Measurements from ENCODE around the gene JUNB.

Gene JUNB

GRCh38 chr19:12756150-12756883, 35.0 kb upstream of the JUNB start:
- no peak overlapping the region for H3K27ac ChIP-seq (ENCODE audit: low read depth, low read length)
- no peak overlapping the region for H2BK5ac ChIP-seq (ENCODE audit: low read depth, low read length, poor library complexity)
- no peak overlapping the region for H2AK5ac ChIP-seq (ENCODE audit: low read length)
- no peak overlapping the region for H3K9ac ChIP-seq (ENCODE audit: low read length)
- WGBS (ENCODE audit: extremely low coverage, insufficient coverage, insufficient read length), result no CpG with 5 or more reads among the region's 19 CpGs
- H3K9me3 ChIP-seq (ENCODE audit: insufficient read depth, low read depth, low read length), result peaks cover 3% of the 10 kb centered on the region
- no peak overlapping the region for H3K4me2 ChIP-seq (ENCODE audit: low read length)
- H2BK120ac ChIP-seq (ENCODE audit: insufficient read depth, low read length, poor library complexity), result no peak overlapping the region
- no peak overlapping the region for H3K18ac ChIP-seq (ENCODE audit: low read length)
- no peaks in the 10 kb centered on the region for H3K27me3 ChIP-seq (ENCODE audit: insufficient read depth, low read length)
- DNase-seq, result peak in 1 of 2 donors; percentile 53
- H3K4ac ChIP-seq (ENCODE audit: low read depth, low read length), result no peak overlapping the region
- H4K91ac ChIP-seq (ENCODE audit: low read depth, low read length), result no peak overlapping the region
- H2BK12ac ChIP-seq (ENCODE audit: low read length), result no peak overlapping the region
- H3K23ac ChIP-seq (ENCODE audit: low read length), result no peak overlapping the region
- no peak overlapping the region for H3K14ac ChIP-seq (ENCODE audit: low read length)
- H4K8ac ChIP-seq (ENCODE audit: low read depth, low read length), result no peak overlapping the region
- H3K4me1 ChIP-seq (ENCODE audit: control insufficient read depth in 1 of 2, insufficient read depth in 2 of 2, low read length in 2 of 2), result peaks cover 0 to 7% of the 10 kb centered on the region in 2 experiments
- H3K36me3 ChIP-seq (ENCODE audit: control insufficient read depth in 1 of 2, insufficient read depth in 2 of 2, low read length in 2 of 2), result no peaks in the 10 kb centered on the region
- H3K4me3 ChIP-seq (ENCODE audit: low read depth, low read length), result no peak overlapping the region
- H3K79me2 ChIP-seq (ENCODE audit: control insufficient read depth, insufficient read depth, low read length, poor library complexity), result no peaks in the 10 kb centered on the region
- no peak overlapping the region for H2AFZ ChIP-seq (ENCODE audit: insufficient read depth, low read length, poor library complexity)
- no peak overlapping the region for H4K12ac ChIP-seq (ENCODE audit: low read depth, low read length)
- H3K79me1 ChIP-seq (ENCODE audit: low read length), result no peaks in the 10 kb centered on the region

GRCh38 chr19:12757544-12758274, 33.6 kb upstream of the JUNB start:
- peak; percentile 95 to 96 for DNase-seq
- no peak overlapping the region for H3K4ac ChIP-seq (ENCODE audit: low read depth, low read length)
- peak overlapping the region; percentile 70 for H4K8ac ChIP-seq (ENCODE audit: low read depth, low read length)
- no peak overlapping the region for H2BK12ac ChIP-seq (ENCODE audit: low read length)
- peak overlapping the region; percentile 75 for H3K14ac ChIP-seq (ENCODE audit: low read length)
- H3K18ac ChIP-seq (ENCODE audit: low read length), result peak overlapping the region; percentile 3
- peaks cover 6 to 10% of the 10 kb centered on the region in 2 experiments for H3K36me3 ChIP-seq (ENCODE audit: control insufficient read depth in 1 of 2, insufficient read depth in 2 of 2, low read length in 2 of 2)
- peak overlapping the region; percentile 51 for H3K4me3 ChIP-seq (ENCODE audit: low read depth, low read length)
- no peak overlapping the region for H2BK5ac ChIP-seq (ENCODE audit: low read depth, low read length, poor library complexity)
- H3K27ac ChIP-seq (ENCODE audit: low read depth, low read length), result peak overlapping the region; percentile 21
- peaks cover 0 to 7% of the 10 kb centered on the region in 2 experiments for H3K4me1 ChIP-seq (ENCODE audit: control insufficient read depth in 1 of 2, insufficient read depth in 2 of 2, low read length in 2 of 2)
- H2AFZ ChIP-seq (ENCODE audit: insufficient read depth, low read length, poor library complexity), result peak overlapping the region; percentile 84
- H3K9me3 ChIP-seq (ENCODE audit: insufficient read depth, low read depth, low read length), result peaks cover 2% of the 10 kb centered on the region
- no peak overlapping the region for H3K23ac ChIP-seq (ENCODE audit: low read length)
- no peak overlapping the region for H2BK120ac ChIP-seq (ENCODE audit: insufficient read depth, low read length, poor library complexity)
- H4K12ac ChIP-seq (ENCODE audit: low read depth, low read length), result peak overlapping the region; percentile 74
- H4K91ac ChIP-seq (ENCODE audit: low read depth, low read length), result no peak overlapping the region
- H3K79me1 ChIP-seq (ENCODE audit: low read length), result no peaks in the 10 kb centered on the region
- no peaks in the 10 kb centered on the region for H3K27me3 ChIP-seq (ENCODE audit: insufficient read depth, low read length)
- peak overlapping the region; percentile 66 for H3K4me2 ChIP-seq (ENCODE audit: low read length)
- no CpG with 5 or more reads among the region's 60 CpGs for WGBS (ENCODE audit: extremely low coverage, insufficient coverage, insufficient read length)
- H3K9ac ChIP-seq (ENCODE audit: low read length), result peak overlapping the region; percentile 60
- H2AK5ac ChIP-seq (ENCODE audit: low read length), result no peak overlapping the region
- H3K79me2 ChIP-seq (ENCODE audit: control insufficient read depth, insufficient read depth, low read length, poor library complexity), result no peaks in the 10 kb centered on the region

- Histone ChIP-seq H3K79me1 (ENCODE audit: low read length) (no peaks in the 10 kb centered on the region), H2BK5ac (ENCODE audit: low read depth, low read length, poor library complexity) (no peak overlapping the region), H3K4me1 (ENCODE audit: control insufficient read depth in 1 of 2, insufficient read depth in 2 of 2, low read length in 2 of 2) (peaks cover 0 to 7% of the 10 kb centered on the region in 2 experiments), H4K8ac (ENCODE audit: low read depth, low read length) (no peak overlapping the region), H2BK120ac (ENCODE audit: insufficient read depth, low read length, poor library complexity) (no peak overlapping the region), H3K18ac (ENCODE audit: low read length) (no peak overlapping the region), H4K91ac (ENCODE audit: low read depth, low read length) (no peak overlapping the region), H3K23ac (ENCODE audit: low read length) (no peak overlapping the region), H3K4me2 (ENCODE audit: low read length) (no peak overlapping the region), H3K9me3 (ENCODE audit: insufficient read depth, low read depth, low read length) (peaks cover 3% of the 10 kb centered on the region), H3K14ac (ENCODE audit: low read length) (no peak overlapping the region), H3K4ac (ENCODE audit: low read depth, low read length) (no peak overlapping the region), H3K36me3 (ENCODE audit: control insufficient read depth in 1 of 2, insufficient read depth in 2 of 2, low read length in 2 of 2) (peaks cover 20 to 29% of the 10 kb centered on the region in 2 experiments), H3K27ac (ENCODE audit: low read depth, low read length) (no peak overlapping the region), H4K12ac (ENCODE audit: low read depth, low read length) (no peak overlapping the region), H3K27me3 (ENCODE audit: insufficient read depth, low read length) (no peaks in the 10 kb centered on the region), H2AFZ (ENCODE audit: insufficient read depth, low read length, poor library complexity) (no peak overlapping the region), H3K4me3 (ENCODE audit: low read depth, low read length) (no peak overlapping the region), H2AK5ac (ENCODE audit: low read length) (no peak overlapping the region), H3K9ac (ENCODE audit: low read length) (no peak overlapping the region), H3K79me2 (ENCODE audit: control insufficient read depth, insufficient read depth, low read length, poor library complexity) (no peaks in the 10 kb centered on the region), H2BK12ac (ENCODE audit: low read length) (no peak overlapping the region)
- DNase-seq, result no peak
- WGBS (ENCODE audit: extremely low coverage, insufficient coverage, insufficient read length), result no CpG with 5 or more reads among the region's 6 CpGs
These were observed 31.6 kb upstream of the JUNB start for GRCh38 chr19:12759686-12760085.

- Histone ChIP-seq H2AK5ac (ENCODE audit: low read length) (no peak overlapping the region), H2BK12ac (ENCODE audit: low read length) (no peak overlapping the region), H3K27me3 (ENCODE audit: insufficient read depth, low read length) (no peaks in the 10 kb centered on the region), H3K9ac (ENCODE audit: low read length) (no peak overlapping the region), H4K8ac (ENCODE audit: low read depth, low read length) (no peak overlapping the region), H3K9me3 (ENCODE audit: insufficient read depth, low read depth, low read length) (peaks cover 5% of the 10 kb centered on the region), H2BK120ac (ENCODE audit: insufficient read depth, low read length, poor library complexity) (no peak overlapping the region), H3K23ac (ENCODE audit: low read length) (no peak overlapping the region), H2BK5ac (ENCODE audit: low read depth, low read length, poor library complexity) (no peak overlapping the region), H3K79me1 (ENCODE audit: low read length) (no peaks in the 10 kb centered on the region), H3K79me2 (ENCODE audit: control insufficient read depth, insufficient read depth, low read length, poor library complexity) (no peaks in the 10 kb centered on the region), H3K4me3 (ENCODE audit: low read depth, low read length) (no peak overlapping the region), H4K12ac (ENCODE audit: low read depth, low read length) (no peak overlapping the region), H3K4me2 (ENCODE audit: low read length) (no peak overlapping the region), H4K91ac (ENCODE audit: low read depth, low read length) (no peak overlapping the region), H3K14ac (ENCODE audit: low read length) (no peak overlapping the region), H3K4me1 (ENCODE audit: control insufficient read depth in 1 of 2, insufficient read depth in 2 of 2, low read length in 2 of 2) (no peaks in the 10 kb centered on the region), H3K4ac (ENCODE audit: low read depth, low read length) (no peak overlapping the region), H3K27ac (ENCODE audit: low read depth, low read length) (no peak overlapping the region), H3K18ac (ENCODE audit: low read length) (no peak overlapping the region), H3K36me3 (ENCODE audit: control insufficient read depth in 1 of 2, insufficient read depth in 2 of 2, low read length in 2 of 2) (peaks cover 46 to 56% of the 10 kb centered on the region in 2 experiments), H2AFZ (ENCODE audit: insufficient read depth, low read length, poor library complexity) (no peak overlapping the region)
- no peak for DNase-seq
- no CpG with 5 or more reads among the region's 11 CpGs for WGBS (ENCODE audit: extremely low coverage, insufficient coverage, insufficient read length)
These were observed 28.2 kb upstream of the JUNB start for GRCh38 chr19:12763100-12763499.

Data from trophoblast cell (in vitro differentiated cells and primary cell).